ENCODE measurements around the gene LILRB3. TPM values are rescaled to one million over a fixed set of nuclear protein-coding genes. Genes with fewer than 3 reads are reported as not detected.
"Not testable (repeated sequence)": the region's sequence is repeated elsewhere in the genome, so short reads cannot be mapped to it uniquely, and the experiment has no call there.

Gene LILRB3
- total and polyA plus RNA-seq, 10 donors: 6.4 to 443 (median 89.9) TPM

DNA sequence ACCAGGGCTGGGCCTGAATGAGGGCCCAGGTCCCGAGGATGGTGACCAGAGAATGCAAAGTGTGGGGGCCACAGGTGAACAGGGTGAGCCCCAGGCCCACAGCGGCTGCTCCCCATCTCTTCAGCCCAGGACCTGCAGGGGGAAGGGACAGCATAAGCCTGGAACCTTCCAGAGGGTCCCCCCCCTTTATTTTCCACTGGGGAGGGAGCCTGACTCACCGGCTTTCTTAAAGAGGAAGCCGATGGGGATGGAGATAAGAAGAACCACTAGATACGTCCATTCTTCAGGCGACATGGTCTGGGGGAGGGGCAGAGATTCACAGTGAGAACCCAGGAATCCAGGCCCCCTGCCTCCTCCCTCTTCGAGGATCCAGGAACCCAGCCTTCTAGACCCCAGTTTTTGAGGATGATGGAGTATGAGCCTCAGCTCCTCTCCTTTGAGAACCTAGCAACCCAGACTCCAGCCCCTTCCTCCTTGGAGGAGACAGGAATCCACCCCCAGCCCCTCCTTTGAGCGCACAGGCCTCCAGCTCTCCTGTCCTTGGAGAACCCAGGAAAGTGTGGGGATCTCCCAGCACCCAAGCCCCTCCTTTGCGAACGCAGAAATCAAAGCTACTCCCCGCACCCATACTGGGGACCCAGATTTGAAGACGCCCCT, 34.5 kb downstream of the LILRB3 start:
- Histone ChIP-seq H3K9me3 (no peaks in the 10 kb centered on the region), H3K27me3 (replicated peaks in 1 of 7) (no peaks in the 10 kb centered on the region), H3K4me1 (peaks cover 14 to 47% (median 32%) of the 10 kb centered on the region in 6 donors), H3K4me3 (peak overlapping the region in 7 of 8 donors; percentile 46 to 98 (median 75)), H3K27ac (peak overlapping the region; percentile 42 to 100 (median 99)), H3K36me3 (peaks cover 0 to 55% (median 10%) of the 10 kb centered on the region in 6 donors)
- no peak for TF ChIP-seq POLR2A (IDR thresholded peaks at IDR 0.05)
- TF ChIP-seq, protein P1, sequence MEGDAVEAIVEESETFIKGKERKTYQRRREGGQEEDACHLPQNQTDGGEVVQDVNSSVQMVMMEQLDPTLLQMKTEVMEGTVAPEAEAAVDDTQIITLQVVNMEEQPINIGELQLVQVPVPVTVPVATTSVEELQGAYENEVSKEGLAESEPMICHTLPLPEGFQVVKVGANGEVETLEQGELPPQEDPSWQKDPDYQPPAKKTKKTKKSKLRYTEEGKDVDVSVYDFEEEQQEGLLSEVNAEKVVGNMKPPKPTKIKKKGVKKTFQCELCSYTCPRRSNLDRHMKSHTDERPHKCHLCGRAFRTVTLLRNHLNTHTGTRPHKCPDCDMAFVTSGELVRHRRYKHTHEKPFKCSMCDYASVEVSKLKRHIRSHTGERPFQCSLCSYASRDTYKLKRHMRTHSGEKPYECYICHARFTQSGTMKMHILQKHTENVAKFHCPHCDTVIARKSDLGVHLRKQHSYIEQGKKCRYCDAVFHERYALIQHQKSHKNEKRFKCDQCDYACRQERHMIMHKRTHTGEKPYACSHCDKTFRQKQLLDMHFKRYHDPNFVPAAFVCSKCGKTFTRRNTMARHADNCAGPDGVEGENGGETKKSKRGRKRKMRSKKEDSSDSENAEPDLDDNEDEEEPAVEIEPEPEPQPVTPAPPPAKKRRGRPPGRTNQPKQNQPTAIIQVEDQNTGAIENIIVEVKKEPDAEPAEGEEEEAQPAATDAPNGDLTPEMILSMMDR (IDR thresholded peaks at IDR 0.05 in 8 of 11, conservative IDR thresholded peaks at IDR 0.05 in 3 of 11): no peak
- peak in 1 of 3 donors; percentile 74 for TF ChIP-seq POLR2AphosphoS5 (IDR thresholded peaks at IDR 0.05)
- intact Hi-C loops (cut with DNase I; ENCODE audit: low total_unique reads): no loop called here
- whole genome bisulfite sequencing, 5 donors: 7 to 16% (median 10%) methylated on average over 9 to 12 of the region's 12 CpGs
- peak; percentile 84 for DNase-seq

DNA sequence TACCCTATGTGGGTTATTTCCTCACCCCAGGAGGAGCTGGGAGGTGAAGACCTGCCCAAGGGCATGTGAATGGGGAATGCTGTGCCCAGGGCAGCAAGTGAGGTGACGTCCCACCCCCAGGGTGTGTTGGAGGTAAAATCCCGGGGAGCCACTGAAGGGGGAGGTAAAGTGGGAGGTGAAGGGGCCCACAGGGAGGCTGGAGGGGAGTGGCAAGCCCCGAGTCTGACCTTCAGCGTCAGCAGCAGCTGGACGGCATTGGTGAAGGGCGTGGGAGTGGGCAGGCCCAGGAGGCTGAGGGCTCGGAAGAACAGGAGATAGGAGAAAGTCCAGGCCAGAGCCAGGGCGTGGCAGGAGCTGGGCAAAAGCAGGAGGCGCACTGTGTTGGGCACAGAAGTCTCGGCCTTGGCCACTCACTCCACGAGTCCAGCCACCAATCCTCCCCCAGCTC, 35.8 kb downstream of the LILRB3 start:
- intact Hi-C loops (cut with DNase I; ENCODE audit: low total_unique reads): no loop called here
- H3K27me3 ChIP-seq (replicated peaks in 1 of 7): no peaks in the 10 kb centered on the region
- TF ChIP-seq POLR2A (IDR thresholded peaks at IDR 0.05) (no peak), POLR2AphosphoS5 (IDR thresholded peaks at IDR 0.05) (peak in 1 of 3 donors; percentile 25)
- DNase-seq: peak; percentile 77
- WGBS, 5 donors: 86 to 91% (median 90%) methylated on average over 11 of the region's 11 CpGs
- no peaks in the 10 kb centered on the region for H3K9me3 ChIP-seq
- peaks cover 11 to 33% (median 21%) of the 10 kb centered on the region in 6 donors for H3K4me1 ChIP-seq
- peak overlapping the region in 1 of 8 donors; percentile 99 for H3K27ac ChIP-seq
- peaks cover 0 to 55% (median 2%) of the 10 kb centered on the region in 6 donors for H3K36me3 ChIP-seq
- H3K4me3 ChIP-seq: no peak overlapping the region

DNA sequence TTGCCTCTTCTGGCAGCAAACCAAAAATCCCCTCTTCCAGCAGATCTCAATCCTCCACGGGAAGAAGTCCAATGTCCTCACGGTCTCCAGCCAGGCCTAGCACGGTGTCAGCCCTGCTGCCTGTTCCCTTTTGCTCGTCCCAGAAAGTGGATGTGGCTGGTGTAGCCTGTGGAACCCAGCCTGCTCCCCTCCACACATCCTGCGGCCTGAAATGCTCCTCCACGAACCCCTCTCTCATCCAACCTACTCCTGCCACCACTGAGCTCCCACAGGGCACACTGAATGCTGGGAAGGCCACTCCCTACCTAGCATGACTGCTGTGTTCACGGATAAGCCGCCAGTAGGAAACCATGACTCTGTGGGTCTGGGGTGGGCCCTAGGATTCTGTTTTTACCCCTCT, 36.5 kb downstream of the LILRB3 start:
- Histone ChIP-seq H3K27ac (peak overlapping the region in 1 of 8 donors; percentile 99), H3K9me3 (no peaks in the 10 kb centered on the region), H3K27me3 (replicated peaks in 1 of 7) (no peaks in the 10 kb centered on the region), H3K4me3 (no peak overlapping the region), H3K4me1 (peaks cover 7 to 27% (median 15%) of the 10 kb centered on the region in 6 donors), H3K36me3 (peaks cover 0 to 56% (median 2%) of the 10 kb centered on the region in 6 donors)
- intact Hi-C loops (cut with DNase I; ENCODE audit: low total_unique reads): no loop called here
- peak; percentile 68 for DNase-seq
- TF ChIP-seq POLR2AphosphoS5 (IDR thresholded peaks at IDR 0.05): no peak
- 91 to 96% (median 93%) methylated on average over 8 of the region's 8 CpGs for WGBS, 5 donors

DNA sequence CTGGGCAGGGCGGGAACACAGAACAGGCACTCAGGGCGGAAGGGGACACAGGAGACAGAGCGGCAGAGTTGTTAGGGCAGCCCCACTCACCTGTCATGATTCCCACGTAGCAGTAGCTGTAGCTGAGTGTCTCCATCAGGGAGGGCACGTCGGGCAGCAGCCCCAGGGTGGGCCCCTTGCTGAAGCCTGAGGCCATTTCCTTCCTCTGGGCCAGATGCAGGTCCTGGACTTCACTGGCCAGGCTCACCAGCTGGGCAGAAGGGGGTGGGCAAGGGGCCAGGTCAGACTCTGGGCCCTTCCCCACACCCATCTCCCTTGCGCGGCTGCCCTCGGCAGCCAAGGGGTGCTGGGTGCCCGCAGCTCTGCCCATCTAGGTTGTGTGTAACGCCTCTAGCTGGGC, 39.4 kb downstream of the LILRB3 start:
- TF ChIP-seq POLR2A (IDR thresholded peaks at IDR 0.05) (no peak), POLR2AphosphoS5 (IDR thresholded peaks at IDR 0.05) (peak in 1 of 3 donors; percentile 42)
- Histone ChIP-seq H3K4me3 (no peak overlapping the region), H3K27me3 (replicated peaks in 1 of 7) (no peaks in the 10 kb centered on the region), H3K27ac (no peak overlapping the region), H3K4me1 (peaks cover 4 to 19% (median 9%) of the 10 kb centered on the region in 6 donors), H3K36me3 (peaks cover 0 to 85% (median 16%) of the 10 kb centered on the region in 6 donors), H3K9me3 (no peaks in the 10 kb centered on the region)
- DNase-seq: peak; percentile 67
- 81 to 93% (median 83%) methylated on average over 10 to 11 of the region's 11 CpGs for WGBS, 5 donors
- intact Hi-C loops (cut with DNase I; ENCODE audit: low total_unique reads): no loop called here

DNA sequence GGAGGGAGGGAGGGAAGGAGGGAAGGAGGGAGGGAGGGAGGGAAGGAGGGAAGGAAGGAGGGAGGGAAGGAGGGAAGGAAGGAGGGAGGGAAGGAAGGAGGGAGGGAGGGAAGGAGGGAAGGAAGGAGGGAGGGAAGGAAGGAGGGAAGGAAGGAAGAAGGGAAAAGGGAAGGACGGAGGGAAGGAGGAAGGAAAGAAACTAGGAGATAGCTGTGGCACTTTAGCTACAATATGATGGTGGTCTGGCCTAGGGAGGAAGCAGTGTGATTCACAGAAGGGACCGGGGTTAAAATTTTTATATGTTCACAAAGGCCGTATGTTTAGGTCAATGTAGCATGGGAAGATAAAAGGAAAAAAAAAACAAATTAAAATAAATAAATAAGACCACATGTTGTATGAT, 40.9 kb downstream of the LILRB3 start:
- H3K27ac ChIP-seq; H3K9me3 ChIP-seq; H3K4me3 ChIP-seq; H3K4me1 ChIP-seq; H3K27me3 ChIP-seq (replicated peaks in 1 of 7); DNase-seq; intact Hi-C loops (cut with DNase I; ENCODE audit: low total_unique reads): not testable (repeated sequence)
- peaks cover 0 to 93% (median 18%) of the 10 kb centered on the region in 6 donors for H3K36me3 ChIP-seq
- 83 to 88% (median 85%) methylated on average over 3 of the region's 3 CpGs for WGBS, 5 donors

DNA sequence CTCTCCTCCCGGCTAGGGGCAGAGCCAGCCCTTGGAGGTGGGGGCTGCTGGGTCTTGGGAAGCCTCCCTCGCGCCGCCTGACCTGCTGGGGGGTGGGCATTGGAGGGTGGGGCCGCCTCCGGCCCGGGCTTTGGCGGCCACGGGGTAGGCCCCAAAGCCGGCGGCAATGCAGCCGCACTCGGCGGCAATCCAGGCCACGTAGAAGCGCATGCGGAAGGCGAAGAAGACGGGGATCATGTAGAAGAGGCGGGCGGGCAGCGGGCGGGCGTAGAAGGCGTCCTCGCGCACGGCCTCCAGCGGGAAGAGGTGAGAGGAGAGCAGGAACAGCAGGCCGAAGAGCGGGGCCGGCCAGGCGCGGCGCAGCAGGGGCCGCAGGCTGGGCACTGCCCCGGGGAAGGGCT, 42.1 kb downstream of the LILRB3 start:
- 96 to 97% (median 96%) methylated on average over 30 to 37 of the region's 37 CpGs for WGBS, 5 donors
- H3K4me3 ChIP-seq: no peak overlapping the region
- peak; percentile 64 for DNase-seq
- H3K9me3 ChIP-seq: no peaks in the 10 kb centered on the region
- no peaks in the 10 kb centered on the region for H3K27me3 ChIP-seq (replicated peaks in 1 of 7)
- intact Hi-C loops (cut with DNase I; ENCODE audit: low total_unique reads): no loop called here
- H3K4me1 ChIP-seq: no peaks in the 10 kb centered on the region
- peaks cover 0 to 93% (median 18%) of the 10 kb centered on the region in 6 donors for H3K36me3 ChIP-seq
- no peak overlapping the region for H3K27ac ChIP-seq
- TF ChIP-seq POLR2AphosphoS5 (IDR thresholded peaks at IDR 0.05): peak in 1 of 3 donors; percentile 36
- TF ChIP-seq, protein P1 (IDR thresholded peaks at IDR 0.05 in 8 of 11, conservative IDR thresholded peaks at IDR 0.05 in 3 of 11): no peak

Data from spleen (tissue), 11 donors.